GM19240 (cell line): ENCODE data around the gene KRT72.

Experiments
- DNase-seq: peaks from one replicate; pipeline ENCODE4 v3.0.0; 2011; ENCODE audit warnings: low spot score; ENCODE audit not compliant: insufficient read length

KRT72 gene

DNA sequence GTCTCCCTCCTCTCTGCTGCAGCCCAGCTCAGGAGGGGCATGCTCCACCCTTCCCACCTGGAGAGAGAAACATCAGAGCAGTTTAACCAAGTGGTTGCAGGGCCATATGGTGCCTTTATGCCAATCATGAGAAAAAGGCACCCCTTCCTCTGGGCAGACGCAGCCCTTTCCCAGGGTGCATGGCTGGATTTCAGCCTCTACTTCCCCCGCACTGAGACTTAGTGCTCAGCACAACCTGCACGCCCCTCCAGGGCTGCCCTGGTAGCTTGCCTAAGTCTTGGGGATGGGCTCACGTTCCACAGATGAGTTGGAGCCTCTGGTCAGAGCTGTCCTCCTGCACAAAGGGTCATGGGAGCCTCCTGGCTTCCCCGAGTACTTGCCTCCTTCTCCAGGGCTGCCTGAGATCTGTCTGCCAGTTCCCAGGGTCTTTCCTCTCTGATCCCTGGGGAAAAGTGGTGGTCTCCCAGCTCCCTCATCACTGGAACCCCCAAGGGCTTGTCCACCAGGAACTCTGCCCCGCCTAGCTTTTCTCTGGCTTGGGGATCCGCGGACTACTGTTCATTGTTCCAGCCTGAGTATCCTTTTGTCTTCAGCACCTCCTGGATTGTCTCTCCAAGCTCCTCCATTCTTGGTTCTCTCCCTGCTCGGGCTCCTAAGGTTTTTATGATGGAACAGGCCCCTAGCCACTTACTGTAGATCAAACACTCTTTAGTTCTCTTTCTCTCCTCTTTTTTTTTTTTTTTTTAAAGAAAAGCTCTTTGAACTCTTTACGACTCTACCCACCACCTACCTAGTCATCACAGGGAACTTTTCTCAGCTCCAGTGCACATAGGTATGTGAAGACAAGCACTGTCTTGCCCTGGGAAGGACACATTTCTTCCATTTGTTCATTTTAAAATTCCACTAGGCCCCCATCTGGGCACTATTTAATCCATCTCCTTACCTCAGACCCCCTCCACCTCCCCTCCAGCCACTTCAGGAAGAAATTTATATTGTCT lies 21.5 kb downstream of the KRT72 start:
- DNase-seq, result no peak

GRCh38 chr12:52578469-52578868 lies 22.8 kb downstream of the KRT72 start:
- DNase-seq, result no peak

DNA sequence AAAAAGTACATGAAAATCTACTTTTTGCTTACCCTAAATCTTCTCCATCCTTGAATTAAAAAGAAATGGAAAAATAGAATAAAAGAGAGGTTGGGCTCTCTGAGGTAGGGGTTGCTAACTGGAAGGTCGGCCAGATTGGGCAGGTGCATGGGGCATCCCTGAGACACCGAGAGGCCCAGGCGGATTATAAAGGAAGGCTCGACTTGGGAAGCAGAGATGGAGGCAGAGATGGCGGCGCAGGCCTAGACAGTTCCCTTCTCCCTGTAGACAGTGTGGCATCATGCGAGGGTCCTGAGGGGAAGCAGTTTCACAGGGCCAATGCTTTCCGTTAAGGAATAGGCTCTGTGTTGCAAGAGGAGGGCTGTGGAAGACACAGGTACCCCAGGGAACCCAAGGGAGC lies 23.9 kb downstream of the KRT72 start:
- no peak for DNase-seq

GRCh38 chr12:52575948-52576347 lies 25.3 kb downstream of the KRT72 start:
- DNase-seq, result no peak

DNA sequence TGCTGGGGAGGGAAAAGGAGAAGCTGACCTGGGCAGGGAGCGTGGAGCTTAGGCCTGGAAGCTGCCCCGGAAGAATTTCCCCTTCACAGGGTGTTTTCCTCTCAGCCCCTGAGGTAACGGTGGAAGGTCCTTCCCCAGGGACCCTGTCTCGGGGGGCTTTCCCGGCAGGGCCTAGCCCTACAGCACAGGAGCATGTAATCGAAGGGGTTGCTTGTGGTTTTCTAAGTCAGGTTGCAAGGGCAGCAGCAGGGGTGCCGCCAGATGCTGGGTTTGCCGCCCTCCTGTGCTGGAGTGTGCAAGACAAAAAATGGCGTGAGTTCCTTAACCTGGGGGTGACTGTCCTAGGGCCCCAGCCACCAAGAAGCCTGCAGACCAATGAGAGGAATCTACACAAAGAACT lies 26.0 kb downstream of the KRT72 start:
- no peak for DNase-seq

DNA sequence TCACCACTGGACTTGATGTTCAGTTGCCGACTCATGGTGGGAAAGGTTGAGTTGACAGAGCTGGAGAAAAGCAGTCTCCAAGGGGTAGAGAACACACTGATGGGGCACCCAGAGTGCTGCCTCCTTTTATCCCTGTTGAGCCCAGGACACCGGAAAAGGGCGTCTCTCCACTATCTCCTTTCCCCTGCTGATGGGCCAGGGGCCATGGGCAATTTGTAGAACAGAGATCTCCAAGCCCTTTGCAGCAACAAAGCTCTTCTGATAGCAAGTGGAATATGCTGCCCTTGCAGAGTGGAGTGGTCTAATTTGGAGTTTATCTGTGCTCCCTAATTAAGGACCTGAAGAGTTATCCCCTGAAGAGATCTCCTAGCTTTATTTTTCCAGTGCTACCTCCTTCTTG lies 27.5 kb downstream of the KRT72 start, which contains the start of gene KRT74:
Gene KRT74 (minus strand): TSS at position 101 of the 400 bp plus-strand sequence. CDS start 66 bp downstream, at position 35.
- DNase-seq, result no peak

DNA sequence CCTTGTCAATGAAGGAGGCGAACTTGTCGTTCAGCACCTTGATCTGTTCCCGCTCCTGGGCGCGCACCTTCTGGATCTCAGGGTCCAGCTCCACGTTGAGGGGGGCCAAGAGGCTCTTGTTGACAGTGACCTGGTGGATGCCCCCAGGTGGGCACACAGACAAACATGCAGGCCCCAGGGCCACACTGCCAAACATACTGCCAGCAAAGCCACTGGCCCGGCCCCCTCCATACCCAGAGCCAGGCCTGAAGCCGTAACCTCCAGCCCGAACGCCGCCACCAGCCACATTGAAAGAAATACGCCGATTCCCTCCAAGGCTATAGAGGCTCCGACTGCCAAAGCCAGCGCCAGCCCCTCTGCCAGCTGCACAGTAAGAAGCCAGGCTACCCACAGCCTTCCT lies 28.0 kb downstream of the KRT72 start:
- no peak for DNase-seq

- DNase-seq, result no peak
Observed at GRCh38 chr12:52570511-52570910, 30.8 kb downstream of the KRT72 start.

- no peak for DNase-seq
Observed at GRCh38 chr12:52568111-52568510, 33.2 kb downstream of the KRT72 start.

- no peak for DNase-seq
Observed at GRCh38 chr12:52566847-52567291, 34.4 kb downstream of the KRT72 start.

DNA sequence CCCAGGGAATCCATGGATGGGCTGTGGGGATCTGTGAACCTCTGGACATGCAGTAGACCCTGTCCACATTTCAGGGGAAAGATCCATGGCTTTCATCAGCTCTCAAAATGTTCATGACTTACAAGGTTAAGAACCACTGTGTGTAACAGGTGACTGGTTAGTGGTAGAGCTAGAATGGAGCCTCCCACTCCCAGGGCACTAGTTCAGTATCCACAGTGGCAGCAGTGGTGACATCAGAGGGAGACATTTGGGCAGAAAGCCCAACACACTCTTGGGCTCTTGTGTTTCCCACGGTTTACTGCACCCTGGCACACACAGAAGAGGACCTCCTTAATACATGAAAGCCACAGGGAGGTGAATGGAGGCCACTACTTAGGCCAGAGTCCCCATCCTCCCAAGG lies 36.7 kb downstream of the KRT72 start:
- DNase-seq, result no peak

DNA sequence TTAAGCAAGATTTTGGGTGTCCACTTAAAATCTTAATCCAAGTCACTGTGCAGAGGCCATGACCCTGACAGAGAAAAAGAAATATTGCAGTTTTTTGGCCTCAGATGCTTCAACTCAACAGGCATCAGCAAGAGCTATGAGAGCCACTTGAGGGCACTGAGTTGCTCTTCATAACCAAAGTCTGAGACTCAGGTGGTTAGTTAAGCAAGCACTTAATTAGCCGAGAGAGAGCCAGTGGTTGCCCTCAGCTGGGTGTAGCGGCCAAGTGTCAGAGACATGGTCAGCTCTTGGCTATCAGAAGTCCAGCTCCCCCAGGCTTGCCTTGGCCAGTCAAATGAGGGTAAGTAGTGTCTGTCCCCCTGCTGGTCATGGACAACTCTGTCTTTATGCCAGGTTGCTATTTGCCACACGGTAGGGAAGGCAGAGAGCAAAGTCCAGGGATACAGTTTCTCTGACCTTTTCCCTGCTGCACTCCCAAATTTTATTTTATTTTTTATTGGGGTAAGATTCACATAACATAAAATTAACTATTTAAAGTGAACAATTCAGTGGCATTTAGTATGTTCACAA lies 39.3 kb downstream of the KRT72 start:
- no peak for DNase-seq

DNA sequence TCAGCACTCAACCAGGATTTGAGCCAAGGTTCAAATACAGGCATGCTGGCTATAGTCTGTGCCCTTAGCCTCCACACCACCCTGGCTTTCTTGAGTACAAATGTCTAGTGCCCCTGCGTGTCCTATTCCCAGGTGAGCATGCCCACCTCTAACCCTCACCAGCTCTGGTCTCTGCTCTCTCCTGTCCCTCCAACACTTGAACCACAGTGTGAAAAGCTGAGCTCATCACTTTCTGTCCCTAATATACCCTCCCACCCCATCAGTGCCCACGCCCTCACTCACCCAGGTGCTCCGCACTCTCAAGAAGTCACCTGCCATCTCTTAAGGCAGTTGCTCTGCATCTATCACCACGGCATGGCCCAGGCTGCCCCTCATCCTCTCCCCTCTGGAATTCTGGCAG lies 41.3 kb downstream of the KRT72 start:
- DNase-seq, result no peak

DNA sequence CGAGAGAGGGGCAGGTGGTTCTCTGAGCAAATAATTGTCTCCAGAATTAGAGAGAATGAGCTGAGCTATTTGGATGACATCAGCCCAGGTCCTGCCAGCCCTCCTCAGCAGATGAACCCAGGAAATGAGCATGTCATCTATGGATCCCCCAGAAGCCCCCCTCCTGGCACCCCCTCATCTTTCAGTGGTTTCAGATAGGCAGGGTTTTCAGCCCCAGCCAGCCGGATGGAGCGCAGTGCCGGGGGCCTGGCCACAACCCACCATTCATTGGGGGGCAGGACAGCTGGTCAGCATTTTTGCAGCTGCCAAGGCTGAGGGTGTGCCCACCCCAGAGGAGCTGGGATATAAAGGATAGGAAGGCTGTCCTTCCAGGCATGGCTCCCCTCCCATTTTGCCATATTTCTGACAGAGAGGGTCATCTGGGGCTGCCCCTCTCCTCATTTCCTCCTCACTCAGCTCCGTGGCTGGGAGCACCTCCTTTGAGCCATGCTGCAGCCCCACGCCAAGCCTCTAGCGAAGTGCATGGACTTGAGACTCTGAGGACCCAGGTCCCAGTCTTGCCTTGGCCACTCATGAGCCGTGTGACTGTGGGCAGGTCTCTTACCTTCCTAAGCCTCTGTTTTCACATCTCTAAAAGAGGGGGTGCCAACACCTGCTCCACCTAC lies 42.4 kb downstream of the KRT72 start:
- no peak for DNase-seq

GRCh38 chr12:52557476-52557875 lies 43.8 kb downstream of the KRT72 start:
- DNase-seq, result no peak

GRCh38 chr12:52555577-52555976 lies 45.7 kb downstream of the KRT72 start:
- no peak for DNase-seq

- DNase-seq, result no peak
Observed at GRCh38 chr12:52552681-52553195, 48.5 kb downstream of the KRT72 start, which contains the start of gene KRT71. TSS of gene KRT71 (minus strand) at chr12:52553145. CDS start at chr12:52553077, 68 bp downstream.

DNA sequence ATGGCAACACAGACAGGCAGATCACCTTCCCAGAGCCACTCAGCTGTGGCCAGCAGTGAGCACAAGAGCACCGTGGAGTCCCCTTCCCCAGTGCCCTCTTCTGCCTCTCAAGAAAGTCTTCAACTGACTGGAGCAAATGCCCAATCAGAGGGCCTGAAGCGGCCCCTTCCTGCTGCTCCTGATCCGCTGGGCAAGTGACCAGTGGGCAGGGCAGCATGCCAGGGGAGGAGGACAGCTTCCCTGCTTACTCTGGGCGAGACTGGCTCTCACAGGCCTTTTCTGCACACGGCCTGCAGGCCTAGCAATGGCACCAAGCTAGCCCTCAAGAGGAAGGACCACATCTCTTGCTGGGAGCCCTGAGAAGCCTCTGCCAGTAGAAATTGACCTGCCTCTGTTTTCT lies 49.2 kb downstream of the KRT72 start:
- DNase-seq, result no peak

GRCh38 chr12:52551216-52551865 lies 49.9 kb downstream of the KRT72 start:
- no peak for DNase-seq

GRCh38 chr12:52546126-52546525 lies 55.1 kb downstream of the KRT72 start:
- no peak for DNase-seq
